Stimulated activated CD4-positive, alpha-beta T cell treated with anti-CD3 and anti-CD28 coated beads, TNF-alpha, amount 100 ng/mL, for 48 hours (primary cell): ENCODE results near the gene SLC24A4.

Experiments
- DNase-seq, 3 donors: peaks; one replicate each; pipeline ENCODE4 v3.0.0-alpha.2; 2020; ENCODE audit warnings: low read depth in 3 of 3

The SLC24A4 gene

DNA sequence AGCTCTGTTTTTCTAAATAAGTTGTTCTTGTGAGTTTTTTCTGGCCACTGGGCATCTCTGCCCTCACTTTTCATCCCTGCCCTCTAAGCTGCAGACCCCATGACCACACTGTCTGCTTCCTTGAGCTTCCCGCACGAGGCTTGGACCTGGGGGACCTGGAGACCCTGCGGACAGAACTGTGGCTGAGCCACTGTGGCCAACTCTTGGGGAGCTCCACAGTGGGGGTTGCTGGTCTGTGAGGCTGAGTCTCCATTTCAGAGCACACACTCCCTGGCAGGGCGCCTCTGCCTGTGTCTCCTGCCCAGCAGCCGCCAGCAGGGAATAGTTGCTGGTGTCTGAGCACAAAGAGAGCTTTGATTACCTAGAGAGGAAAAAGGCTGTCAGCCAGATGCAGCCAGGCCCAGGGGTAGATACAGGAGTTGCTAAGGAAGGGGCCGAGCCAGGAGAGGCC lies 177.6 kb downstream of the SLC24A4 start:
- no peak for DNase-seq

DNA sequence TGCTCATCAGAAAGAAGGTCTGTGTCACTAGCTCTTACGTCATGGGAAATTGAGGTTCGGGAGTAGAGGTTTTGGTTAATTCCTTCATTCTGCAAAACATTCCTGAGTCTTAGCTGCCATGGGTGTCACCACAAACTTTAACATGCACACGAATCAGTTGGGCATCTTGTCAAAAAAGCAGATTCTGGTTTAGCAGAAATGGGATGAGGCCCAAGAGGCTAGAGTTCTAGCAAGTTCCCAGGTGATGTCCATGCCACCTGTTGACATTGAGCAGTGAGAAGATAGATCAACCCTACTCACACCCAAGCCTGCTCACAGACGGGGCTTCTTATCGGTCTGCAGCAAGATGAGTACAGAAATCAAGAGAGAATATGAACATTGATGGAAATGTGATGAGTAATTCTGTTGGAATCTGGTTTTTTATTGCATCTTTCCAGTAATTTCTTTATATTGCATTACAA lies 179.0 kb downstream of the SLC24A4 start:
- no peak for DNase-seq

DNA sequence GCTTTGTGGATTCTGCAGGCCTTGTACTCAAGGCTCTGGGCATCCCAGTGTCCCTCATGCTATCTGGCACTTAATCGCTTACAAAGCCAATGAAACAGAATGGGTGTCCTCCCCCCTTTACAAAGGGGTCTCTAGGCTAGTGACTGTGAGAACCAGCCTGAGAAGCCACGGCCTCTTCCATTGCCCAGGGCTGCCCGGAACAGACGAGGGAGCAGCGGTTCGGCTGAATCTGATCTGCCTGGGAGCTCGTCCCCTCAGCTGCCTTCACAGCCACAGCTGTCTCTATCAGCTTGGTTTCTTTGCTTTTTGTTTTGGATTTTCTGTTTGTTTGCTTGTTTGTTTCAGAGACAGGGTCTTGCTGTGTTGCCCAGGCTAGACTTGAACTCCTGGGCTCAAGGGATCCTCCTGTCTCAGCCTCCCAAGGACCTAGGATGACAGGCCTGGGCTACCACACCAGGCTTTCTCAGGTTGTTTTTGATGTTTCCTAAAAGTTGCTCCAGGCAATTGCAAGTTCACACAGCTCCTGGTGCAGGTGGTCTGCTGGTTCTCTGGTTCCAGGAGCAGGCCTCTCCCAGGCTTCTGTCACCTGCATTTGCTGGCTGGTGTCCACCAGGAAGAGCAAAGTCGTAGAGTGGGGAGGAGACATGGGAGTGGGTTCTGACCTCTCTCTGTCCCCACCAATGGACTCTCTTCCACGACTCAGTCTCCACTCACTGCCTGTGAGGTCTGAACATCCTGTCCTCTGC lies 179.7 kb downstream of the SLC24A4 start:
- no peak for DNase-seq

DNA sequence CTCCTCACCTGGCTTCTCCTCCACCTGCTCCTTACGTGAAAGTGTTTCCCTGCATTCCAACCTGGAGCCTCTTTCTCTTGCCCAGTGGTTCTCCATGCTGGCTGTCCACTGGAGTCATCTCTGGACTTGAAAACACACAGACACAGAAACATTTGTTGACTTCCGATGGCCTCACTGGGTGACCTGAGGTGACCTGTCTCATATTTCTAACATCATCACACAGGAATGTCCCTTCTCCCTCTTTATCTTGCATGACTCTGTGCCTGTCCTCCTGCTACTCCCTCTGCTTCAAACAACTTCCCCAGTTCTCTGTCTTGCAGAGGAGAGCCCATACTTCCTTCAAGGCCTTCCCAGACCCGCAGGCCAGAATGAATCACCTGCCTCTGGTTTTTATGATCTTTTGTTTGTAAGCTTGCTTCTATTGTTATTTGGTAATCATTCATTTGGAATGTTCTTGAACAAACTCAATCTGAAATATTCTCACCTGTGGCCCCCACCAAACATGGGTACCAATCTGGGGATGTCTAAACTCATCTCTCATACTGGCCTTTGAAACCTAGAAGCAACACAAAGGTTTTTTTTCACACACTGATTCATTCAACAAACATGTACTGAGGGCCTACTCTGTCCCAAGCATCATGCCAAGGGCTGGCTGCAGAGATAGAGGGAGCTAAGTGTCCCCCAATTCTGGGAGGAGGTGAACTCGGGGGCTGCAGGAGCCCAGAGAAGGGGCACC lies 181.0 kb downstream of the SLC24A4 start:
- no peak for DNase-seq

DNA sequence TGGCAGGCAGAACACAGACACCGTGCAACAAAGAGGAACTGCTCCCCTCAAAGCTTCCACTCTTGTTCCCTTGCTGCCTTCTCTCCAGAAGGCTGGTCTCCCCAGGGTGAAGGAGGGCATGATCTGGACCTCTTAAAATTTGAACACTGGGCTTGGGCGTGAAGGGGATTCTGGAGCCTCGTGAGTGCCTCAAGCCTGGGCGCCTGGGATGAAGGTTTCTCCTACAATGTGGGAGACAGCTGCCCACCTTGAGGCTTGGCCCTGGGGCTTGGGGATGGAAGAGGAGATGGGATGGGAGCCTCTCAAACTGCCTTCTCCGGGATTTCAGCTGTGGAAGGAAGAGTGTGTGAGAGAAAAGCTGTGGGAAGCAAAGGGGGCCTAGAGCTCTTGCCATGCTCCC lies 182.9 kb downstream of the SLC24A4 start:
- no peak for DNase-seq

DNA sequence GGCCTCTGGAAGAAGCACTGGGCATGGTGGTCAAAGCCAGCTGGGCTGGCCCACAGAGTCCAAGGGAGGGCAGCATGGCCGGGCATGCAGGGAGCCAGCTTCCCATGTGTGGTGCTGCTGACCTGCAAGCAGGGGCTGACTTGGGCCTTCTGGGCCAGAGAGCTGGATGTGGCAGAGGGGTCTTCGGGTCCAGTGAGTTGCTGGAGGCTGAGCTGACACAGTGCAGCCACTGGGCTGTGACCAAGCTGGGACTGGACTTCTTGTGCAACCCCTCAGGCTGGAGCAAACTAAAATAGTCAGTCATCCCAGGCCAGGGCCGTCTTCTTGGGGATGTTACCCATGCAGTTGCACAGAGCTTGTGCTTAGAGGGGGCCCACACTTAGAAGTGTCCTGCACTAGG lies 183.3 kb downstream of the SLC24A4 start:
- no peak for DNase-seq

DNA sequence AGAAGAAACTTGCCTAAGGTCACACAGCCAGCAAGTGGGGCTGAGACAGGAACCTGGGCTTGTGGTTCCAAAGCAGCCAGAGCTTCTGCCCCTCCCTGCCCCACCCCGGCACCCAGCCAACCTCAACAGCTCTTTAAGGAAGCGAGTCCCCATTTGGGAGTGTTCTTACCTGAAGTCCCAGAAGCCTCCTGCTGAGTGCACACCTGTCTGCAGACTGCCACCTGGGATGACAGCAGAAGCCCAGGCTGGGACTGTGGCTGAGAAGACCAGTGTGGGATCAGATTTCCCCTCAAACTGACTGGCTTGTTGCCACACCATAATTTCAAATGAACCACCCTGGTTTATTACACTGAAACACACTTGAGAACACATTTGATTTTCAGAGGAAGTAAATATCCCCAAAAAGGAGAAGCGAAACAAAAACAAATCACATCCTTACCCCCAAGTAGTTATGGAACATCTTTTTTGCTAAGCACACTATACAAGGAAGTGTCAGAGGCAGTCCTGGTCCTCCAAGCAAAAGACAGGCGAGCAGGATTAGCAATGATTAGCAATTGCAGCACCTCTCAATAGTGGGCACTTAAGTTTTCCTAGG lies 184.3 kb downstream of the SLC24A4 start:
- no peak for DNase-seq

DNA sequence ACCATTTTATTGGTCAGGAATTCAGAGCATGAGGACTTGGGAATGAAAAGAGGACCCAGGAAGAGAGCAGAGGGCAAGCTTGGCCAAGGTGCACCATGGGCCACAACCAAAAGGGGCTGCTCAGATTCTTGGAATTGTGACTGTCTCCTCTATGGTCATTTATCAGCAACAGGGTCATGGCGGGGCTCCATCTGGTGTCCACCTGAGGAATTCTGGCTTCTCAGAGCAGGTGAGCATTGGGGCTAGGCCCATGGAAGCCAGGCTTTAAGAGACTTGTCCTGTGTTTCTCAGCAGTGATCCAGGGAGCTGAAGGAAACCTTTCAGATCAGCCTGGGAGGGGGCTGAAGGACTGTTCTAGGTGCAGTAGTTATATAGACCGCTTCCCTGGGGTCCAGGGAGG lies 188.0 kb downstream of the SLC24A4 start:
- DNase-seq = no peak

DNA sequence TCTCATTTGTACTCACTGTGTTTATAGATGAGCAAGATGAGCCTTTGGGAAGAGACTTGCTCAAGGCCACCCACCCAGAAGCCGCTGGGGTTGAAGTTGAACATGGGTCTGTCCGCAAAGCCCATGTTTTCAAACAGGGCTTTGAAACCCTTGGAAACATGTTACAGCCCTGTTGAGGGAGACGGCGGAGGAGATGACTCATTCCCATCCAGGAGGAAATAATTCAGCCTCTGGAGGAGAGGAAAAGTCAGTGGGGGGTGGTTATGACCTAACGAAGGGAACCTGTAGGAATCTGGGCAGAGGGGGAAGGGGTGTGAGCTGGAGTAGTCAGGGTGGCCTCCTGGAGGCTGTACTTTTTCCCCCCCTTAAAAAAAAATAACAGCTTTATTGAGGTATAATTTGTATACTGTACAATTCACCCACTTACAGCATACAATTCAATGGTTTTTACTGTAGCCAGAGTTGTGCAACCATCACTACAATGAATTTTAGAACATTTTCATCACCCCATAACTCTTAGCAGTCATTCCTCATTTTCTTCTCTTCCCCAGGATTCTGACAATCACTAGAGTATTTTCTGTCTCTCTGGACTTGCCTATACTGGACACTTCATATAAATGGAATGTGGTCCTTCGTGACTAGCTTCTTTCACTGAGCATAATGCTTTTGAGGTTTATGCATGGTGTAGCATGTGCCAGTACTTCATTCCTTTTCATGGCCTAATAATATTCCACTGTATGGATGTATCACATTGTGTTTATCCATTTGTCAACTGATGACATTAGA lies 188.7 kb downstream of the SLC24A4 start:
- DNase-seq = no peak

DNA sequence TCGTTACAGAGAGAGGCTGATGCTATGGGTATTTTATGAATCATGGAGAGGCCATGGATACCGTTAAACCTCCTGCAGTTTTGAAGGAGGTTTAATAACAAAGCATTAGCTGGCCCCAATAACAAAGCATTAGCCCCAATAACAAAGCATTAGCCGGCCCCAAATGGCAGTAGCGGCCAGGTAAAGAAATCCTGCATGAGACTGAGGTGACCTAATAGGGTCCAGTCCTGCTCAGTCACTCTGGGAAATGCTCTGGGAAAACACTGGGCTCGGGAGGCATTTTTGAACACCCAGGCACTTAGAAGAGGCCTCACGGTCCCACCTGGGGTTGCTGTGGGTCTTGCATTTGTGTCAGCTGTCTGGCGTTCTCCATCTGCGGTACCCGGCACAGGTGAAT lies 189.8 kb downstream of the SLC24A4 start:
- DNase-seq = no peak

DNA sequence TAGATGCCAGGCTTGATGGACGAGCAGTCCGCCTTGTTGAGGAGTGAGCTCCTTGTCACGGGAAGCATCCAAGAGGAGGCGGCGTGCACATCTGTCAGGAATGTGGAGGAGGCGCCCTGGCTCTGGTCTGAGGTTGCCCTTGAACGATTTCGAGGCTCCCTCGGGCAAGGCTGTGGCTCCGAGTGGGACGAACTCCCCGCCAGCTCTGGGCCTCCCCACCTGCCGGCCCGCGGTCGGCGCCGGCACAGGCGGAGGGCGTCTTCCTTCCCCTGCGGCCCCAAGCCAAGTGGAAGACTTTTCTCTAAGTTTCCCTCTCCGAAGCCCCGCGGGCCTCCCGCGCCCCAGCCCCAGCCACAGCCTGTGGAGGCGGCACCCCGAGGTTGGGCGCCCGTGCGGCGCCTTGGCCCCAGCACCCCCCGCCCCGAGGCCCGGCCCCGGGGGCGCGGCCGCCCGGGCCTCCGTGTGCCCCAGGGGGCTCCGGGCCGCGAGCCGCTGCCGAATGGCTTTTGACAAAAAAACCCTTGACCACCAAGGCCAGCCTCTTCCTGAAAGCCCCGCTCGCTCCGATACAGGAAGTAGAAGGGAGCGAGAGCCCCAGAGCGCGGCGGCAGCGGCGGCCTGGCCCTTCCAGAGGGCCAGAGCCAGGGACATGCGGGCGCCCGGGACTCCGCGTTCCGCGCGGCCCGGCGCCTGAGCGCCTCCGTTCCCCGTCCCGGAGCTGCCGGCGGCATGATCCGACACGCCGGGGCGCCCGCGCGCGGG lies 190.4 kb downstream of the SLC24A4 start, which contains the start of gene RIN3:
Gene RIN3, plus strand, starts transcription at position 578 of the 762 bp plus-strand sequence. Its CDS starts 152 bp downstream, at position 730.
- no peak for DNase-seq

DNA sequence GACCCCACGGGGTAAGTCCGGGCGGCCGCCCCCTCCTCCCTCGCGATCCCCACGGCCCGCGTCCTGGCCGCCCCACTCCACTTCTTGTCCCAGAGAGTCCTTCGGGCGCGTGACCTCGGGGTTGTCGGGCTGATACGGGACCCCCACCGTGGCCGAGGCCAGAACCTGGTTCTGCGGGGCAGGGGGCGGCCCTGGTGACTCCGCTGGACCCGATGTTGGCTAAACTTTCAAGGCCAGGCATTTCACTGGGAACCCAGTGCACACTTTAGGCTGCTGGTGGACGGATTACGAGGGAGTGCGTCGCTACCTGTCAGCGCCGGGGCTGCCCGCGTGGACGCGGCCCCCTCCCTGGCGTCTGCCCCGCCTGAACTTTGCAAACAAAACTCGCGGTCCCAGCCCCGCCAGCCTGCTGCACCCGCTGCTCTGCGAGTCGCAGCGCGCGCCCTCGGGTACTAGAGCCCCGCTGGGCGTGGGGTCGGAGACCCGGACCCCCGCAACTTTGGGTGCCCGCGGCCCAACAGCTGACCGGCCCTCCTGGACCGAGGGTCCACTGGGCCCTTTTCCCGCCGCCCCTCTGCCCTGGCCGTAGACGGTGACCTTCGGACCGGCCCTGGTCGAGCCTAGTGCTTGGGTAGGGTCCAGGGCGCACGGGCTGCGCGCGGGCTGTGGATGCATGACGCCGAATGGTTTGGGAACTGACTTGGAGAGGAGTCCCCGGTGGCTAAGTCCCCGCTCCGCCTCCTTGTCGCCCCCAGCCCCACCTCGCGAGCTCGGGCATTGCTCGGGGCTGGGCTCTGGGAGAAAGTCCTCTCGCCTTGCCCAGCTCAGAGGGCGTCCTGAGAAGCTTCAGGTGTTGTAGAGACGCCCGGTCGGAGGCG lies 191.2 kb downstream of the SLC24A4 start:
- DNase-seq = no peak

DNA sequence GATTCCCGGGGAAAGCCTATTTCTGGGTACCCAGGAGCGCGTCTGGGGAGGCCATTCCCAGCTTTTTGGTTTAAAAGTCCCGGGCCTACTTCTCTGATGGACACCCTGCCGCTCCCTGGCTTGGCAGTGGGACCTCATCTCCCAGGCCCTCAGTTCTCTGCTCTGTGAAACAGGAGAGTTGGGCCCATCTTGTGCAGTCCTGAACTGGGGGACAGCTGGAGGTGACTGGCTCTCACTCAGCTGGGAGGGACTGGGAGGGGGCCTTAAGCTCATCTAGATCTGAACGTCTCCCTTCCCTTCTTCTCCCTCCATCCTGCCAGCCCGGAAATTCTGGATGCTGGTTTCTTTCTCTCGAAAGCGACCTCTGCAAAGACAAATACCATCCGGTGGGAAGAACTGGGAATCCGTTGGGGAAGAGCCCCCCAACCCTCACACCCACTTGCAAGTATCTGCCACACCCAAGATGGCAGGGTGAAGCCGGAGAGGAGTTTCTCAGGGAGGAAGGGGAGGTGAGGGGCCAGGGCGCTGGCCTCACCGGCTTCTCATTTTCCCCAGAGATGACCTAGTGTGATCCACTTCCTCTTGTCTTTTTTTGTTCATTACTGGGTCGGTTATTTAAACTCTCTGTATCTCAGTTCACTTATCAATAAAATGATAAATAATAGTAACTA lies 192.0 kb downstream of the SLC24A4 start:
- no peak for DNase-seq

DNA sequence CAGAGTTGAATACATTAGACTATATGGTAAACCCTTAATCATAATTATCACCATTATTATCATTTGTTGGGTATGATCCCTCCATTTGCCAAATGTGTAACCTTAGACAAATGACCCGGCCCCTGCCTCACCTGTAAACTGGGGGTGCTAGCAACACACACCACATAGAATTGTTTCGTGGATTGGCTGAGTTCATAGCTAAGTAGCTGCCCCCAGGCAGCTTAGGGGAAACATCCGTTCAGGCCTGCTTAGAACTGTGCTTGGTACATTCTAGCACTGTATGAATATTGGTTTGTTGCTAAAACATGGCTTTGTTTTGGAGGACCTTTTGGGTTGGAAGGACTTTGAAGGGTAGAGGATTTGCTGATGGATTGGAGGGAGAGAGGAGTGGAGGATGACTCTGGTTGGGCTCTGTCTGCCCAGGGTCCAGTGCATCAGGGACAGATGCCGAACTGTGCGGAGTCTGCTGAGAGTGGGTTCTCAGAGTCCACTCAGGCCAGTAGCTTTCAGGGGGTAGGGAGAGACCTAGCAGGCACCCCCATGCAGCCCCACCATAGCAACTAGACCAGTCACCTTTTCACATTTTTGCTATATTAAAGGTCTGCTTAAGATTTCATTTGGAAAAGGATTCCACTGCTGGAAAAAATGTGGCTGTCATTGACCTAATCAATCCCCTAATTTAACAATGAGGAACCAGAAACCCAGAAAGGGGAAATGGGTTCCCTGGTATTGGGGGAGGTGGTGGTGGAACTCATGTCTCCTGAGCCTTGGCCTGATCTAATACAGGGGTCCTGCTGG lies 192.8 kb downstream of the SLC24A4 start:
- DNase-seq = no peak

DNA sequence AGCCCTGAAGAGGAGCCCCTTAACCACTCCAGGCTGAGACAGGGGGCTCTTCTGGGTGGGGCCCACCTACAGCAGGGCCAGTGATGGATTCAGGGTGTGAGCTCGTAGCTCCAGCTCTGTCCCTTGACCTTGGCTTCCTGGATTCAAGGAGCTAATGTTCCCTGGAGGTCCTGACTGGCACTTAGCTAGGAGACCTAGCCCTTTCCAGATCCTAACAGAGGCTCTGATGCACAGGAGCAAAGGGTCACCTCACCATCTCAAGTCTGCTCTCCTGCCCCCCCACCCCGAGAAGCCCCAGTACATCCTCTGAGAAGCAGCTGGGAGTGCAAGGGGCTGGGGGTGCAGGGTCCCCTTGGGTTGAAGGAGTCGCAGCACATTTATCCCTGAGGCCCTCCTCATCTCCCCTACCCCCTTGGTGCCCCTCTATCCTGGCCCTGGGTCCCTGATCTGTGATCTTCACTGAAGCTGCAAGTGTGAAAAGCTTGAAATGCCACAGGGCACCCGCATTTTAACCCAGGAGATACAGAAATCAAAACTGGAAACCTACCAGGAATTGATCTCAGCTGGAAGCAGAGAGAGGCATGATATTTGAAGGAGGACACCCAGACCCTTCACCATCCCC lies 193.5 kb downstream of the SLC24A4 start:
- no peak for DNase-seq

DNA sequence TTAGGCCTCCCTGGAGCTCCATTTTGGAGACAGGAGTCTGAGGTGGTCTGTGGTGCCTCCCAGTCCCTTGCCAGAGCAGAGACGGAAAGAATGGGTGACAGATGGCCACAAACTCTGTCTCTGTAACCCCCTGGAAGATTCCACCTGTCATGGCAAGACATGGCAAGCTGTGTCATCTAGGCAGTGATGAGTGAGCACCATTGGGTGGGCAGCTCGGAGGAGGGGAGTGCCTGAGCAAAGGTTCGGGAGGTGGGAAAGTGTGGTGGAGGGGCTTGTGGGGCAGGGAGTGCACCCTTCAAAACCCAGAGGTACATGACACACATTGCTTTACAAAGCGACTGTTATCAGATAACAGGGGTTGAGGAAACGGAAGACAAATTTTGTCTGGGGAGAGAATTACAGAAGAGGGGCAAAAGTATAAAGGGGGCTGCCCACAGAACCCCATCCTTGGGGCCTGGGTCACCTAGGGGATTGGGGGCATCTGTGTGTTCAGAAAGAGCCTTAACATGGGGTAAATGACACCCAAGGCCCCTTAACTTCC lies 194.1 kb downstream of the SLC24A4 start:
- no peak for DNase-seq

DNA sequence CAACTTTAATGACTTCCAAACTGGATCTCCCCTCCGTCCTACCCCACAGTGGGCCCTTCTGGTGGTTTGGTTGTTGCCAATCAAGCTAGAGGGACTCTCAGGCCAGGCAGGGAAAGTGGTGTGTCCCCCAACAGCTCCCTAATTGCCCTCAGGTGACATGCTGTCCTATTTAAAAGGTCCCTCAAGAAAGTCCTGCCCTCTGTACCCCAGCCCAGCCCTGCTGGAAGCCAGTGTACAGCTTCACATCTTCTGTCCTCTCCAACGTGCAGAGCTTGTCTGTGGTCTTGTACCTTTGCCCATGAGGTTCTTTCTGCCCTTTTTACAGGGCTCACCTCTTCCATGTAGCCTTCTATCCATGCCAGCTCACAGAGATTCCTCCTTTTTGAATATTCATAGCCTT lies 194.8 kb downstream of the SLC24A4 start:
- no peak for DNase-seq
